Activated CD4-positive, alpha-beta T cell treated with anti-CD3 and anti-CD28 coated beads for 4 hours (primary cell): ENCODE data around the gene GALNTL6.
"Not testable (repeated sequence)": the region's sequence is repeated elsewhere in the genome, so short reads cannot be mapped to it uniquely, and the experiment has no call there.

Experiments used
- DNase-seq, 2 donors: peaks; one replicate each; pipeline ENCODE4 v3.0.0-alpha.2; 2020

The GALNTL6 gene

GRCh38 chr4:172830295-172830764, 1017.1 kb downstream of the GALNTL6 start:
- no peak for DNase-seq

DNA sequence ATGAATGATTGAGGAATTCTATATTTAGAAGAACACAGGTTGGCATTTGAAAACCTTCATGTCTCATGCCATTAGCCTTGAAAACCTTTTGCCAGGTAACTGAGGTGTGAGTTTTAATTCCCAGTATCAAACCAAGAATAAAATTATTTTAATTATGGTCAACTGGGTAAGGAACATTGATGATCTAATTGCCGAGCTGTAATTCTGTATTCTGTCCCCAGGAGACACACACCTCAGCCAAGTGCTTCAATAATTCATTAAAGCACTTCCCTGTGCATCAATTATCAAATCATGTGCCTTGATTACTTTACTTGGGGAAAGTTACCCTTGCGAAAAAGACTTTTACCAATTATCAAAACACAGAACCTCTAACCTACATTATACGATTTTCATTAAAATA, 1023.5 kb downstream of the GALNTL6 start:
- no peak for DNase-seq

DNA sequence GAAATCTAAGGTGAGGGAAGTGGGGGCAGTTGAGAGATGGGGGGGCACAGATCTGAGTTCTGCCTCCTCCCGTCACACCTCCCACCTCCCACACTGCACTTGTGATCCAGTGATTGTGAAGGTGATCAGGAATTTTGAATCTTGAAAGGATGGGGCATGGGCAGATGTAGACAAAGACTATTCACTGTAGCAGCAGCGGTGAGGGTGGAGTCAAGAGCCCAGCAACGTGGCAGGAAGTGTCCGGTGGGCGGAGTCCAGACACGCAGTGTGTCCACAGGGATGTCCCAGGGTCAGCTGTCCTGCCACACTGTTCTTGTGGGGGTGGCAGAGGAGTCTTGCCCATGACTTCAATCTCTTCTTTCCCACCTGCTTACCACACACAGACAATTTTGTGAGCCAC, 1024.9 kb downstream of the GALNTL6 start:
- no peak for DNase-seq

DNA sequence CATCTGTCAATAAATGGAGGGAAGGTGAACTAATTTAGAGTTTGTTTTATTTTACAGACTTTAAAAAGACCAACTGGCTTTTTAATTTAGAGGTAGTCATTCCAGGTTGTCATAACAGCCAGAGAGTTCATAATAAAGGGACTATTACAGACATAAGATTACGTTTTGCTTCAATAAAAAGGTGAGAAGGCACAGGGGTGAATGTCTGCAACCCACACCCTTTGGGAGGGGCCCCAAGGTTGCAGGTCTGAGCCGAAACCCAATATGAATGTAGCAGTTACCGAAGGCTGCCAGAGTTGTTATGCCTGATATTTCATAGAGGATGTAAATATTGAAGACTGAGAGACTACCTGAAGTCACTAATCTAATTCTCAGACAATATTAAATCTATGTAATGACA, 1025.7 kb downstream of the GALNTL6 start:
- no peak for DNase-seq

- DNase-seq = no peak
Measured at GRCh38 chr4:172842779-172843178, 1029.6 kb downstream of the GALNTL6 start.

- DNase-seq = no peak
Measured at GRCh38 chr4:172843192-172843591, 1030.0 kb downstream of the GALNTL6 start.

DNA sequence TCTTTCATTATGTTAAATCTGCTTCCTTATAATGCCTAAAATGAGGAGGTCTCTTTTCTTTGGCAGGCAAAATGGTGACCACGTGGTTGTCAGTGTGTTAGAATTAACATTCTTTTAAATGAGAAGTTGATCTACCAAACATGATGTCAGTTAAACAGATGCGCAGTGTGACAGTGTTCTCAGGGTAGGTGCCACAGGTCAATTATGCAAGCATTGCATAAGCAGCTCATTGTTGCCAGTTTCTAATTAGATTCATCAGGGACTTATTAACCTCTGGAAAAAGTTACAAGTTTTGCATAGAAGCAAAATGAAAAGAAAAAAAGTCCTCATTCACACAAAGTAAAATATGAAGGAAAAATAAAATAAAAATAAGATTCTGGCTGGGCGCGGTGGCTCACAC, 1031.4 kb downstream of the GALNTL6 start:
- no peak for DNase-seq

GRCh38 chr4:172845281-172845680, 1032.1 kb downstream of the GALNTL6 start:
- DNase-seq = no peak

DNA sequence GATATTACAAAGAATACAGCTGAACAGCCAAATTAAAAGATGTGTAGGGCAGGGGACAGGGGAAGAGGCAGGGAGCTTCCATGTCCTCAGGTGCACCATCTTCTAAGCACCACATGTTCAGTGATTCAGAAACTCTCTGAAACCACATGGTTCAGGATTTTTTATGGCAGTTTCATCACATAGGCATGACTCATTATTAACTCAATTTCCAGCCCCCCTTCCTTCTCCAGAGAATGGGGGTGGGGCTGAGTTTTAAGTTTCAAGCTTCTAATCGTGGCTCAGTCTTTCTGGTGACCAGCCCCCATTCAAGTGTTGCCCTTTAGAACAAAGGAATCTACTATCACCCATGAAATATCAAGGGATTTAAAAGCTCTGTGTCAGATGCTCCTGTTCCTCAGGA, 1037.6 kb downstream of the GALNTL6 start:
- no peak for DNase-seq

DNA sequence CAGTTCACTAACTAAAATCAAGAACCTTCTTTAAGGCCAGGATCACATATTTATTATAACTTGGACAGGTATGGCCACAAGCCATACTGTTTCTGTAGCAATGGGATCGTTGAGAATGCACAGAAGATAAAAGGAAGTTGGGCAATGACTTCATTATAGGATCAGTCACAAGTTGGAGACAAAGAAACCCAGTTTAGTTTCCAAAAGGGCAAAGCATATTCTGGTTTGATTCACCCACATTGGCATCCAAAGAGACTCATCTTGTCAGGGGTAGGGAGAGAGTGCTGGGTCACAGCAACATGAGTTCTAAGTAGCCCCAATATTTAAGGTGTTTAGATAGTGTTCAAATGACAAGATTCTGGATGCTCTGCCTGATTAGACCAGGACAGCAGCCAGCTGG, 1038.3 kb downstream of the GALNTL6 start:
- DNase-seq = no peak

DNA sequence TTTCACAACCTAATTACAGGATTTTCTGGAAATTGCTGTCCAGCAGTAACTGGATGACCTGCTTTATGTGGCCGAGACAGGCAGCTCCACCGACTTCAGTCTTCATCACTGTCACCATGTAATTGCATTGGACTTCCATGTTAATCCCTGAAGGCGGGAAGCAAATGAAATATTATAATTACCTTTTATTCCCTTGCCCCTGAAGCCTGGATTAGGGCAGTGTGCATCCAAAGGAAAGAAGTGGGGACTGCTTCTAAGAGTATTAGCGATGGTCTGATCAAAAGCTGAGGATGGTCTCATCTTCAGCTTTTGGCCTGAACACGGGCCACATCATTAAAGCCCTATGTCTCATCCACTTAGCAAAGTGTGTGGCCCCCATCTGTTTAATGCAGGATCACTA, 1043.8 kb downstream of the GALNTL6 start:
- DNase-seq = no peak

DNA sequence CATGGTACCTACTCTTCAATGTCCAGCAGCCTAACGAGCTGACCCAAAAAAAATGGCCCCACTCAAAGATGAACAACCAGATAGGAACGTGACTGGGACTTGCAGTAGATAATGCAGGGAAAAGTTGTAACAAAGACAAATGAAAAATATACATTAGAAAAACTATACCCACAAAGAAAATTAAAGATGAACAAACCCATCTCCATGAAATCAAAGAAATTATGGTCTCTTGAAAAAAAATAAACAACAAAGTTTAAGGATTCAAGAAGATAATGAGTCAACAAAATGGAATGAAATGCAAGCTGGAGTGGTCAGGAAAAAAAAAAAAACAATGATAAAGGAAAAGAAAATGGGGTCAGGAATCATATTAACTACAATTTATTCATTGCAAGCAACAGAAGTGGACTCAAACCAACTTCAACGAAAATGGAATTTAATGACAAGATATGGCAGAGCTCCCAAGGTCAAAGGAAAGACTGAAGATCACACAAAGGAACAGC, 1045.6 kb downstream of the GALNTL6 start:
- no peak for DNase-seq

DNA sequence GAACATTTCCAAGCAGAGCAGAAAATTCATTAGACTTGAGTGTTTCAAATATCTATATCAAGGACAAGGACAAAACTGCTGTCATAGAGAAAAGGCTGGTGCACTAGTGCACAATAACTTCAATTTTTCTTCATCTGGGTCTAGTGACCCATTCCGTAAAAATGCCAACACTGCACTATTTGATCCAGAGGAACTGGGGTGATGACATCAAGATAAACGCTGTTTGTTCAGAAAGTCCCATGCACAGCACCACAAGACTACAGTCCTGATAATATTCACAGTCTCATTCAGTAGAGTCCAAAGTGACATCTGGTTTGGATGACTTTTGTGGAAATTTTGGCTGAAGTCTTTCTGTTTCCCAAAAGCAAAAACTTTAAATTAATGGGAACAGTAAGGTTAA, 1051.9 kb downstream of the GALNTL6 start:
- DNase-seq = no peak

- no peak for DNase-seq
Measured at GRCh38 chr4:172865531-172866127, 1052.4 kb downstream of the GALNTL6 start.

DNA sequence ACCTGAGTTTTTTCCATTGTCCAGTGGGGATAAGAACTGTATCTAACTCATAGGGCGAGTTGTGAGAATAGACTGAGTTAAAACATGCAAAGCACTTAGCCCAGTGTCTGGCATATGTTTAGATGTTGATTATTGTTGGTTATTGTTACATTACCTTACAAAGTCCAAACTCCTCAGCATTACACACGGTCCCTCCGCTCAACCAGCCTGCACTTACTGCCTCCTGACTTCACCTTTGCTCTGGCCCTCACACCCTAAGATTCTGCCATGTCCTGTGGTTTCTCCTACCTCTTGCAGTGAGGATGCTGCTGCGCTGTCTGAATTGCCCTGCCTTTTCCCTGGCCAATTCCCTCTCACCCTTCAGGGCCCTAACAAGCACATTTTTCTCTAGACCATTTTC, 1053.2 kb downstream of the GALNTL6 start:
- no peak for DNase-seq

DNA sequence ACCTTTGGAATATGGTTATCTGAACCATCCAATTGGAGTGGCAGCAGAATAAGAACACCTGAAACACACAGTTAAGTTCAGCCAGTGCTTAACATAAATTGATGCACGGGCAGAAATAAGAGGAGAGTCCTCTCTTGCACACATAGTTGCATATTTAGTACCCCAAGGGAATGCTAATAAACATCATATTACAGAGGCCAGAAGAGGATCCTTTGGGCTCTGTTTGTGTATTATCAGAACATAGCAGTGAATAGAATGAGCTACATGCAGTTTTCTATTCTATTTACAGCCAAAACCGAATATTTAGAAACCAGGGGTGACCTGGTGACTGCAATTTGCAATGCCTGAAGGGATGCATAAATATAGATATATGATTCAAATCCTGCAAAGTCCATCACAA, 1054.6 kb downstream of the GALNTL6 start:
- no peak for DNase-seq

DNA sequence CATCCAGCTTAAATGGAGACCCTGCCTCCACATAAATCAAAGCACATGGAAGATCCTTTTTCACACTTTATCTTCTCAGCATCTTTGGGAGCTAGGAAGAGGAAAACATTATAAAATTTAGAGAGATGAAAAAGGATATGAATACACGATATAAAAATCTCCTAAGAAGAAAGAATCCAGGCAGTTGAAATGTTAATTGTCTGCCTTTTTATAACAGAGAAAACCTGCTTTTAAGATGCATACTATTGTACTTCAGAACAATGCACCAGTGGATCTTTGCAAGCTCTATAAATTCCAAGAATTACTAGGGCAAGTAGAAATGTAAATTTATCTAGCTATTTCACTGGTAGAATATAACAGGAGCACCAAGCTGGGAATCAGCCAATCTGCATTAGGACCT, 1055.1 kb downstream of the GALNTL6 start:
- no peak for DNase-seq

GRCh38 chr4:172869621-172870268, 1056.5 kb downstream of the GALNTL6 start:
- DNase-seq = no peak

- no peak for DNase-seq
Measured at GRCh38 chr4:172871381-172871780, 1058.2 kb downstream of the GALNTL6 start.

GRCh38 chr4:172874944-172875343, 1061.7 kb downstream of the GALNTL6 start:
- no peak for DNase-seq

- DNase-seq = no peak
Measured at GRCh38 chr4:172876394-172876793, 1063.2 kb downstream of the GALNTL6 start.

GRCh38 chr4:172881645-172882044, 1068.4 kb downstream of the GALNTL6 start:
- no peak for DNase-seq

- DNase-seq = not testable (repeated sequence)
Measured at GRCh38 chr4:172887358-172887757, 1074.2 kb downstream of the GALNTL6 start.

DNA sequence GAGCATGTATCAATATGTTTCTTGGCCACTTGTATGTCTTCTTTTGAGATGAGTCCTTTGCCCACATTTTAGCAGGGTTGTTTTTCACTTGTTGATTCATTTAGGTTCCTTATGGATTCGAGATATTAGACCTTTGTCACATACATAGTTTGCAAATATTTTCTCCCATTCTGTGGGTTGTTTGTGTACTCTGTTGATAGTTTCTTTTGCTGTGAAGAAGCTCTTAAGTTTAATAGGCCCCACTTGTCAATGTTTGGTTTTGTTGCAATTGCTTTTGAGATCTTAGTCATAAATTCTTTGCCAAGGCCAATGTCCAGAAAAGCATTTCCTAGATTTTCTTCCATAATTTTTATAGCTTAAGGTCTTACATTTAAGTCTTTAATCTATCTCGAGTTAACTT, 1074.8 kb downstream of the GALNTL6 start:
- no peak for DNase-seq

DNA sequence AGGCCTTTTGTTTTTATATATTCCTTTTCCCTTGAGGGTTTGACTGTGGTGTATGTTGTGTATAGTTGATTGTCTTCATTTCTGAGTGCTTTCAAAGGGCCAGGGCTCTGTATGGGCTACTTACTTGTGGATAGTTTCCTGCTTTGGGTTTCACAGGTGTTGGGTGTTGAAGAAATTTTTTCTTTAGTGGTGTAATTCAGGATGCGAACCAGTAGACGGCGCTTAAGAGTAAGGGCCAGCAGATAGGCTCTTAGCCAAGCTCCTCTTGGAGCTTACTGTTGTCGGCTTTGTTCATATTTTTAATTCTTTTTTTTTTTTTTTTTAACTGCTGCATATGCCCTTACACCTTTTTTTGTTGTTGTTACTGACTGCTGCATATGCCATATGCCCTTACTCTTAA, 1079.1 kb downstream of the GALNTL6 start:
- DNase-seq = no peak
